Fibroblast of lung (primary cell): Measurements from ENCODE around the gene ACLY.

ENCODE experiments used
- EZH2 ChIP-seq: IDR thresholded peaks from 2 replicates; pipeline ENCODE4 v1.5.1; 2012; ENCODE audit warnings: low read length, control low read depth, mild to moderate bottlenecking; ENCODE audit errors: missing control alignments
- TF ChIP-seq, protein P1 (sequence below), 2 donors: IDR thresholded peaks in 1 of 2; conservative IDR thresholded peaks in 1 of 2; 1 replicate in 1 of 2; 2 replicates in 1 of 2; pipeline ENCODE4 v1.5.1; 2011 to 2012; ENCODE audit warnings: low read length in 2 of 2, control low read depth in 1 of 2, inconsistent platforms in 1 of 2, low read depth in 1 of 2, mild to moderate bottlenecking in 1 of 2

DNA sequence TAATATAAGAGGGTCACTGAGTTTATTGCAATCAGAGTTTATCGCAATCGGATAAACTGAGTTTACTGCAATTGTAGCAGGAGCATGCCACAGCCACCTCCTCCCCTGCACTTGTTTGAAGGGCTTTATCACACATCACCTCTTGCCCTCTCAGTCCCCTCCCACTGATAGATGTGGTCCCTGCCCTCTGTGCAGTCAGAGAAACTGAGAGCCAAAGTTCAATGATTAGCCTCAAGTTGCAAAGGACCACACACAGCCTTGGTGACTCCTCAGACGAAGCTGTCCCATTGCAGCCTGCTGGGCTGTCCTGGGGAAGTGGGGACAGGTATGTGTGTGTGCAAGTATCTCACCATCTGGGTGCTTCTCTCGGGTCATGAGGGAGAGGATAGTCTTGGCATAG lies 13.6 kb downstream of the ACLY start:
- TF ChIP-seq, protein P1, sequence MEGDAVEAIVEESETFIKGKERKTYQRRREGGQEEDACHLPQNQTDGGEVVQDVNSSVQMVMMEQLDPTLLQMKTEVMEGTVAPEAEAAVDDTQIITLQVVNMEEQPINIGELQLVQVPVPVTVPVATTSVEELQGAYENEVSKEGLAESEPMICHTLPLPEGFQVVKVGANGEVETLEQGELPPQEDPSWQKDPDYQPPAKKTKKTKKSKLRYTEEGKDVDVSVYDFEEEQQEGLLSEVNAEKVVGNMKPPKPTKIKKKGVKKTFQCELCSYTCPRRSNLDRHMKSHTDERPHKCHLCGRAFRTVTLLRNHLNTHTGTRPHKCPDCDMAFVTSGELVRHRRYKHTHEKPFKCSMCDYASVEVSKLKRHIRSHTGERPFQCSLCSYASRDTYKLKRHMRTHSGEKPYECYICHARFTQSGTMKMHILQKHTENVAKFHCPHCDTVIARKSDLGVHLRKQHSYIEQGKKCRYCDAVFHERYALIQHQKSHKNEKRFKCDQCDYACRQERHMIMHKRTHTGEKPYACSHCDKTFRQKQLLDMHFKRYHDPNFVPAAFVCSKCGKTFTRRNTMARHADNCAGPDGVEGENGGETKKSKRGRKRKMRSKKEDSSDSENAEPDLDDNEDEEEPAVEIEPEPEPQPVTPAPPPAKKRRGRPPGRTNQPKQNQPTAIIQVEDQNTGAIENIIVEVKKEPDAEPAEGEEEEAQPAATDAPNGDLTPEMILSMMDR (conservative IDR thresholded peaks at IDR 0.05 in 1 of 2, IDR thresholded peaks at IDR 0.05 in 1 of 2; ENCODE audit: low read depth in 1 of 2, low read length in 2 of 2): no peak
- no peak for TF ChIP-seq EZH2
